Omental fat pad (tissue), 4 donors: Measurements from ENCODE around the gene FMO5. TPM values are rescaled to one million over a fixed set of nuclear protein-coding genes. Genes with fewer than 3 reads are reported as not detected.
"Not testable (repeated sequence)": the region's sequence is repeated elsewhere in the genome, so short reads cannot be mapped to it uniquely, and the experiment has no call there.

Experiments
- ATAC-seq: fragments of 150-250 bp; one replicate; pipeline ENCODE4 v1.9.1; 2016; ENCODE audit warnings: mild to moderate bottlenecking, moderate library complexity; ENCODE audit not compliant: low FRiP score
- DNase-seq: peaks from one replicate; pipeline ENCODE4 v3.0.0-alpha.2; 2019; ENCODE audit warnings: low spot score
- CTCF ChIP-seq, 3 donors: fragments of 450-650 bp; IDR thresholded peaks; one replicate each; pipeline ENCODE4 v1.5.1; 2016 to 2017; ENCODE audit warnings: antibody characterized with exemption in 3 of 3, mild to moderate bottlenecking in 3 of 3, moderate library complexity in 2 of 3
- total RNA-seq, 4 donors: library from RNA; depleted of rRNA; stranded (reverse); fragments of >200 nt; gene quantifications; one replicate each; pipeline ENCODE4 v1.1.0, GENCODE V29; 2016

FMO5 gene
- total RNA-seq, 4 donors from 2014 or later, result 2.0 to 9.6 (median 2.8) TPM

GRCh38 chr1:147168626-147169058, 56.5 kb downstream of the FMO5 start:
- ATAC-seq (no peak), DNase-seq (no peak)
- TF ChIP-seq CTCF (IDR thresholded peaks at IDR 0.05), result no peak

GRCh38 chr1:147167365-147167764, 57.8 kb downstream of the FMO5 start:
- DNase-seq, result no peak
- no peak for TF ChIP-seq CTCF (IDR thresholded peaks at IDR 0.05)
- no peak for ATAC-seq

- DNase-seq (no peak), ATAC-seq (no peak)
- no peak for TF ChIP-seq CTCF (IDR thresholded peaks at IDR 0.05)
Measured at GRCh38 chr1:147163019-147163418, 62.1 kb downstream of the FMO5 start.

GRCh38 chr1:147162093-147162492, 63.0 kb downstream of the FMO5 start:
- ATAC-seq (no peak), DNase-seq (no peak)
- TF ChIP-seq CTCF (IDR thresholded peaks at IDR 0.05), result no peak

- not testable (repeated sequence) for DNase-seq, ATAC-seq
Measured at GRCh38 chr1:147157116-147157515, 68.0 kb downstream of the FMO5 start.

- ATAC-seq (no peak), DNase-seq (no peak)
- TF ChIP-seq CTCF (IDR thresholded peaks at IDR 0.05), result no peak
Measured at GRCh38 chr1:147156642-147157041, 68.5 kb downstream of the FMO5 start.

- DNase-seq, result no peak
- TF ChIP-seq CTCF (IDR thresholded peaks at IDR 0.05), result no peak
- no peak for ATAC-seq
Measured at GRCh38 chr1:147152772-147153171, 72.4 kb downstream of the FMO5 start.

- DNase-seq, result no peak
- TF ChIP-seq CTCF (IDR thresholded peaks at IDR 0.05), result no peak
Measured at GRCh38 chr1:147151244-147151643, 73.9 kb downstream of the FMO5 start.

More at GRCh38 chr1:147151244-147151643, 73.9 kb downstream of the FMO5 start:
- ATAC-seq, result no peak
